Stimulated activated CD4-positive, alpha-beta T cell treated with anti-CD3 and anti-CD28 coated beads, Interleukin-2, amount 100 ng/mL, for 24 hours (primary cell): ENCODE data around the gene PLCE1.

Experiments
- DNase-seq, 2 donors: peaks; one replicate each; pipeline ENCODE4 v3.0.0-alpha.2; 2020

The PLCE1 gene

GRCh38 chr10:94025806-94026205 lies 32.1 kb downstream of the PLCE1 start:
- DNase-seq = no peak

- DNase-seq = no peak
Observed at GRCh38 chr10:94027197-94027596, 33.5 kb downstream of the PLCE1 start.

DNA sequence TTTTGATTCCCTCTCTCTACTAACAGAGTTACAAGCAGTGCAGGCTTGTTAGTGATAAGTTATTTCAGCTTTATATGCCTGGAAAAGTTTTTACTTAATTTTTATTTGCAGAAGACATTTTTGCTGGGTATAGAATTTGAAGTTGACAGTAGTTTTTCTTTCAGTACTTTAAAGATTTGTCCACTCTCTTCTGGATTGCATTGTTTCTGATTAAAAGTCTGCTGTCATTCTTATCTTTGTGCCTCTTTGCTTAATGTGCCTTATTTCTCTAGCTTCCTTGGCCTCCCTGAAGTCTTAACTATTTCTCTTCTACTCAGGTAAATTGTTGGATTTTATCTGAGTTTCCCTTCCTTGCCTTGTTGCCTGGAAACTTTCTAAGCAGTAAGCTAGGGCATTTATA lies 36.2 kb downstream of the PLCE1 start:
- no peak for DNase-seq

- DNase-seq = no peak
Observed at GRCh38 chr10:94035982-94036765, 42.4 kb downstream of the PLCE1 start.

GRCh38 chr10:94036766-94037033 lies 43.0 kb downstream of the PLCE1 start:
- DNase-seq = no peak

DNA sequence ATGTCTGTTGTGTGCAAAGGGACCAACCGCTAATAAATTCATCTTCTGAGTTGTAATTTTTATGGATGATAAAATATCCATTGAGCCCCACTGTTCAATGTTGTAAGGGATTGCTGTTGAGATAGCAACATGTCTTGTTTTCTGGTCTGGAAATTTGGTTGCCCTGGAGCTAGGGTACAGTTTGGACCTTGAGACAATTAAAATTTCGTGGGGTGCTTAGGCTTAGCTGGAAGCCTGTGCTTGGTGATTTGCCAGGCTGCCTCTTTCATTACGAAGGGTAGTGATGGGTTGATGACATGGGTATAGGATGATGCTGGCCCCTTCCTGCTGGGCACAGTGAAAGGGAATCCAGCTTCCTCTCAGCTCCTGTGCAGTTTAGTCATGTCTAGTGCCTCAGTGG lies 43.6 kb downstream of the PLCE1 start:
- DNase-seq = no peak

- no peak for DNase-seq
Observed at GRCh38 chr10:94038024-94038423, 44.3 kb downstream of the PLCE1 start.

GRCh38 chr10:94041206-94041605 lies 47.5 kb downstream of the PLCE1 start:
- no peak for DNase-seq

DNA sequence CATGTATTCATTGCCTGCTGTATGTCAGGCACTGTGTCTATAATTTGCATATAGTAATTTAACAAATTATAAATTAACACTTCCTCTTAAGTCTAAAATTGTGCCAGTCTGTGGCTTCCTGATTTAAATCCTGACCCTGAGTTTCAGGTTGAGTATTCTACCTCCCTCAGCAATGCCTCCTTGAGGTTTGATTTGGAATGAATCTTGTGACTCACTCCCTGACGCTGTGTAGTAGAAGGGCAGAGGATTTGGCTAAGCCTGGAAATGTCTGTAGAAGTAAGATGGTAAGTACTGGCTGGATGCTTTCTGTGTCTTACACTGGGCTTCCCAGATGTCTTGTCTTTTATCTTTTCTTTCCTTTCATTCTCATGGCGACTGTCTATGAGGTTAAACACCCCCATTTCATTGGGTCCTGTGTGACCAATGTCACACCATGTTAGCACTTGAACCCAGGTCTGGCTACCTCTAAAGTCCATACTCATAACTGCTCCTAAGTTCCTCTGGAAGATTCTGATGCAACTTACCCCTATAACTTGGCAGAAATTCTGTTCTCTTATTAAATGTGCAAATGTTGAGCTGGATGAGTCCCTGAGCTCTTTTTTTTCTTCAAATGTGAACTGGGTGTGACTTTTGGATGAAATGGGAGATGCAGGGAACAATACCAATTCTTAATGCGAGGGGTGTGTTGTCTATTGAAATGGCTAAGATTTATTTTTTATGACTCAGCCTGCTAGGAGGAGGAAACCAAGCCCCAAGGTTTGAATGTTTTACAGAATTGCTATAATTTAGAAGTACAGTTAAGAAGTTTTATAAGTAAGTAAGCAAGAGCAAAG lies 48.5 kb downstream of the PLCE1 start:
- no peak for DNase-seq

GRCh38 chr10:94042834-94043175 lies 49.1 kb downstream of the PLCE1 start:
- no peak for DNase-seq
